ENCODE measurements around the gene GATAD2B.

GRCh38 chr1:153934746-153935145 lies 12.0 kb upstream of the GATAD2B start:
- TF ChIP-seq CTCF (IDR thresholded peaks at IDR 0.05; ENCODE audit: low read length) (no peak), EZH2 (IDR thresholded peaks at IDR 0.05; ENCODE audit: borderline replicate concordance, low read length) (no peak)

Data from OCI-LY1 (cell line).